H1 (cell line): ENCODE measurements around the gene ACTBL2. TPM values are rescaled to one million over a fixed set of nuclear protein-coding genes. Genes with fewer than 3 reads are reported as not detected.

ENCODE experiments used
- CTCF ChIA-PET: fragments of 300-600 bp; sonication (Branson Sonifier 250); formaldehyde crosslinking; loops from one replicate; lab custom pipeline; 2021; ENCODE audit not compliant: partially characterized antibody; lab: Charles Lee
- POLR2A ChIA-PET: fragments of 300-600 bp; sonication (Branson Sonifier 250); formaldehyde crosslinking; loops from one replicate; lab custom pipeline; 2021; ENCODE audit warnings: inconsistent platforms; ENCODE audit not compliant: partially characterized antibody; lab: Charles Lee
- DNase-seq, 2 experiments: peaks; one replicate each; pipeline versions ENCODE4 v3.0.0 to v3.0.0-alpha.2; 2010 to 2022; ENCODE audit warnings: low spot score in 2 of 2, low read depth in 1 of 2, mixed read lengths in 1 of 2
- FAIRE-seq: peaks from 2 replicates; lab custom pipeline; 2011; peaks lifted over from hg19 to GRCh38; lab: Jason Lieb, UNC
- H2AFZ ChIP-seq: 2 replicates; pipeline ENCODE4 v1.8.1; 2012; ENCODE audit warnings: low read length, inconsistent platforms
- H2AK5ac ChIP-seq: 2 replicates; pipeline ENCODE4 v1.6.1; 2013; ENCODE audit warnings: low read depth, low read length
- H2BK120ac ChIP-seq: replicated peaks from 2 replicates; pipeline ENCODE3; 2013; ENCODE audit warnings: low read depth, low read length, inconsistent platforms
- H2BK12ac ChIP-seq: 2 replicates; pipeline ENCODE4 v1.6.1; 2013; ENCODE audit warnings: low read depth, low read length
- H2BK15ac ChIP-seq: 2 replicates; pipeline ENCODE4 v1.6.1; 2013; ENCODE audit warnings: low read length
- H2BK20ac ChIP-seq: 2 replicates; pipeline ENCODE4 v1.6.1; 2013; ENCODE audit warnings: low read length
- H2BK5ac ChIP-seq: 2 replicates; pipeline ENCODE4 v1.6.1; 2013; ENCODE audit warnings: low read depth, low read length
- H3K14ac ChIP-seq: 2 replicates; pipeline ENCODE4 v1.6.1; 2013; ENCODE audit warnings: inconsistent platforms; ENCODE audit not compliant: insufficient read length
- H3K18ac ChIP-seq: 2 replicates; pipeline ENCODE4 v1.6.1; 2013; ENCODE audit warnings: low read length; ENCODE audit errors: extremely low read depth
- H3K23ac ChIP-seq: 2 replicates; pipeline ENCODE4 v1.6.1; 2013; ENCODE audit warnings: inconsistent platforms; ENCODE audit not compliant: insufficient read length
- H3K23me2 ChIP-seq: 2 replicates; pipeline ENCODE4 v1.6.1; 2013; ENCODE audit warnings: low read depth, low read length
- H3K27ac ChIP-seq: 2 replicates; pipeline ENCODE4 v1.6.1; 2011; ENCODE audit warnings: low read depth, low read length, inconsistent platforms
- H3K27me3 ChIP-seq, 4 experiments: replicated peaks in 1 of 4; 1 replicate in 1 of 4; 2 replicates in 3 of 4; pipeline versions ENCODE4 v1.6.1 to v1.8.1; 2011 to 2013; ENCODE audit warnings: low read length in 3 of 4, mild to moderate bottlenecking in 3 of 4, inconsistent platforms in 2 of 4, mixed read lengths in 2 of 4, moderate library complexity in 1 of 4; ENCODE audit not compliant: control insufficient read depth in 3 of 4, insufficient read depth in 3 of 4; ENCODE audit errors: extremely low read depth in 1 of 4
- H3K36me3 ChIP-seq, 4 experiments: 2 replicates each; pipeline versions ENCODE4 v1.6.1 to v1.8.1; 2011 to 2013; ENCODE audit warnings: mild to moderate bottlenecking in 4 of 4, low read length in 3 of 4, moderate library complexity in 2 of 4, control low read depth in 1 of 4, inconsistent platforms in 1 of 4; ENCODE audit not compliant: insufficient read depth in 4 of 4, control insufficient read depth in 2 of 4
- H3K4ac ChIP-seq: replicated peaks from 2 replicates; pipeline ENCODE3; 2013; ENCODE audit warnings: low read length, low read depth, mixed read lengths, inconsistent platforms; ENCODE audit not compliant: insufficient read length
- H3K4me1 ChIP-seq, 4 experiments: replicated peaks in 1 of 4; 1 replicate in 1 of 4; 2 replicates in 3 of 4; pipeline versions ENCODE4 v1.6.1 to v1.8.1; 2011 to 2013; ENCODE audit warnings: low read length in 3 of 4, inconsistent platforms in 2 of 4, mixed read lengths in 1 of 4; ENCODE audit not compliant: insufficient read depth in 4 of 4, control insufficient read depth in 3 of 4
- H3K4me2 ChIP-seq, 2 experiments: 2 replicates each; pipeline versions ENCODE4 v1.6.1 to v1.8.1; 2011 to 2013; ENCODE audit warnings: low read depth in 2 of 2, low read length in 2 of 2, control low read depth in 1 of 2, inconsistent platforms in 1 of 2, mild to moderate bottlenecking in 1 of 2; ENCODE audit not compliant: insufficient read depth in 1 of 2
- H3K4me3 ChIP-seq, 4 experiments: fragments of 200-600, 300-600 bp in 1 of 4; sonication (generic), shearing (Covaris generic), sonication (Bioruptor Twin) in 1 of 4; 2 replicates each; pipeline versions ENCODE4 v1.5.1 to v1.8.1; 2011 to 2016; ENCODE audit warnings: low read length in 4 of 4, low read depth in 3 of 4, control low read depth in 2 of 4, inconsistent platforms in 2 of 4, mild to moderate bottlenecking in 2 of 4, mixed read lengths in 1 of 4, moderate library complexity in 1 of 4; ENCODE audit not compliant: insufficient read depth in 2 of 4; ENCODE audit errors: extremely low read depth in 1 of 4
- H3K56ac ChIP-seq: replicated peaks from 2 replicates; pipeline ENCODE3; 2013; ENCODE audit warnings: low read depth, mild to moderate bottlenecking, mixed read lengths, low read length, inconsistent platforms; ENCODE audit not compliant: insufficient read length
- H3K79me1 ChIP-seq: 2 replicates; pipeline ENCODE4 v1.6.1; 2013; ENCODE audit warnings: low read depth, low read length, control low read depth
- H3K79me2 ChIP-seq, 2 experiments: 2 replicates each; pipeline versions ENCODE4 v1.6.1 to v1.8.1; 2012 to 2013; ENCODE audit warnings: low read length in 2 of 2, mild to moderate bottlenecking in 2 of 2, inconsistent platforms in 1 of 2; ENCODE audit not compliant: insufficient read depth in 2 of 2, control insufficient read depth in 1 of 2
- H3K9ac ChIP-seq, 4 experiments: replicated peaks in 1 of 4; 1 replicate in 1 of 4; 2 replicates in 3 of 4; pipeline versions ENCODE4 v1.6.1 to v1.8.1; 2011 to 2013; ENCODE audit warnings: low read depth in 3 of 4, low read length in 3 of 4, control low read depth in 2 of 4, mild to moderate bottlenecking in 2 of 4, moderate library complexity in 2 of 4, inconsistent platforms in 1 of 4; ENCODE audit errors: extremely low read depth in 1 of 4
- H3K9me3 ChIP-seq, 2 experiments: 2 replicates each; pipeline versions ENCODE4 v1.6.1 to v1.8.1; 2012 to 2013; ENCODE audit warnings: mild to moderate bottlenecking in 2 of 2, moderate library complexity in 2 of 2, control low read depth in 1 of 2, inconsistent platforms in 1 of 2, low read depth in 1 of 2, low read length in 1 of 2, mixed read lengths in 1 of 2; ENCODE audit not compliant: insufficient read depth in 2 of 2
- H4K20me1 ChIP-seq, 2 experiments: replicated peaks in 1 of 2; 2 replicates each; pipeline versions ENCODE3 to v1.8.1; 2011 to 2013; ENCODE audit warnings: inconsistent platforms in 2 of 2, low read length in 2 of 2, mild to moderate bottlenecking in 1 of 2; ENCODE audit not compliant: insufficient read depth in 2 of 2, control insufficient read depth in 1 of 2
- H4K5ac ChIP-seq: 2 replicates; pipeline ENCODE4 v1.6.1; 2013; ENCODE audit warnings: low read length, low read depth, mixed read lengths, inconsistent platforms; ENCODE audit not compliant: insufficient read length
- H4K8ac ChIP-seq: 2 replicates; pipeline ENCODE4 v1.8.0; 2013; ENCODE audit warnings: mild to moderate bottlenecking, moderate library complexity, low read length, inconsistent platforms; ENCODE audit not compliant: insufficient read depth; ENCODE audit errors: extremely low read depth
- H4K91ac ChIP-seq: replicated peaks from 2 replicates; pipeline ENCODE3; 2013; ENCODE audit warnings: low read length, mixed read lengths, inconsistent platforms; ENCODE audit not compliant: insufficient read length
- GABPA ChIP-seq: IDR thresholded peaks from 2 replicates; pipeline ENCODE4 v1.6.1; 2011; ENCODE audit warnings: mild to moderate bottlenecking, low read length, moderate library complexity, borderline replicate concordance; ENCODE audit not compliant: insufficient read depth
- HDAC6 ChIP-seq: IDR thresholded peaks from one replicate; pipeline ENCODE4 v1.7.1; 2012; ENCODE audit warnings: low read depth, mild to moderate bottlenecking, inconsistent platforms, low read length, moderate library complexity
- JUND ChIP-seq: IDR thresholded peaks from 2 replicates; pipeline ENCODE4 v1.6.1; 2011; ENCODE audit warnings: mild to moderate bottlenecking, improper control_type of control experiment, low read length
- SP2 ChIP-seq: IDR thresholded peaks from 2 replicates; pipeline ENCODE4 v1.6.1; 2012; ENCODE audit warnings: mild to moderate bottlenecking, low read length, inconsistent platforms
- WGBS, 2 experiments: shearing (Covaris generic) in 1 of 2; methylation state at CpG; one replicate each; pipeline versions ENCODE4 v1.1.6 to v1.1.7; 2013 to 2015; ENCODE audit warnings: low lambda C conversion rate in 2 of 2, mixed read lengths in 2 of 2, inconsistent platforms in 1 of 2, low coverage in 1 of 2, missing lambda C conversion rate in 1 of 2; ENCODE audit not compliant: insufficient replicate concordance in 2 of 2, insufficient coverage in 1 of 2, insufficient read length in 1 of 2; ENCODE audit errors: extremely low coverage in 1 of 2, missing lambda C conversion rate in 1 of 2; 5-methylcytosine and 5-hydroxymethylcytosine counted together
- polyA plus RNA-seq, 7 experiments: library from polyadenylated mRNA; depleted of rRNA in 3 of 7; stranded (reverse) in 5 of 7; unstranded in 2 of 7; fragments of >200 nt in 5 of 7; fragments of 200-250 nt in 2 of 7; gene quantifications; 1 replicate in 5 of 7; 2 replicates in 1 of 7; 4 replicates in 1 of 7; pipeline versions ENCODE4 v1.2.1 to v1.2.3, GENCODE V29; 2011 to 2013; ENCODE audit warnings: missing spikeins in 2 of 7, mixed read lengths in 2 of 7
- total RNA-seq: library from RNA; stranded (reverse); fragmentation: NEBNext Ultra II Directional; extraction: Animal tissue kit (Norgen Biotek cat#: 25700); gene quantifications from 2 replicates; pipeline ENCODE4 v1.2.1, GENCODE V29; 2021

The ACTBL2 gene
- total and polyA plus RNA-seq, 2 of the 8 experiments (the other 6 are each of a cell fraction or from before 2014, with no cell fraction given) = not detected

DNA sequence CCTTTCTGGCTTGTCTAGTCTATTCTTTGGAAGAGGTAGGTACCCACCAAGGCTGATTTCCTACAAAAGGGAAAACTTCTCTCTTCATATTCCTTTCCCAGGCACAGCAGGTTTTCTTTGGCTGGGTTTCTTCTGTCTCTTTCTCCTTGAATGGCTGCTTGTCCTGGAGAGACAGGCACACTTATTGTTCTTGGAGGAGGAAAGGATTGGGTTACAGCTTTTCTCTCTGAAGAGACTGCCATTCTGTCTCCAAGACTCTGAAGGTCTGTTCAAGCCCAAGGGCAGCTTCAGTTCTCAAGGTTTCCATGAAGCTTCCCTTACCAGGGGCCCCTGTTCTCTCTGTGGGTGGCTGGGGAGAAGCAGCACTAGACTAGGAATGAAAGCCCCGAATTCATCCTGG, 33.9 kb downstream of the ACTBL2 start:
- Histone ChIP-seq H3K27ac (no peak overlapping the region), H3K9me3 (no peaks in the 10 kb centered on the region), H2BK5ac (no peak overlapping the region), H3K4me1 (no peaks in the 10 kb centered on the region), H3K79me2 (no peaks in the 10 kb centered on the region), H2BK12ac (no peak overlapping the region), H3K18ac (no peak overlapping the region), H2BK120ac (no peak overlapping the region), H3K56ac (no peak overlapping the region), H3K23me2 (no peaks in the 10 kb centered on the region), H3K4ac (no peak overlapping the region), H3K14ac (no peak overlapping the region), H2BK20ac (no peak overlapping the region), H2AFZ (0 out of 2 replicates have a peak overlapping the region, but pooled peaks have one; percentile 5), H3K23ac (no peak overlapping the region), H3K9ac (no peak overlapping the region), H2BK15ac (no peak overlapping the region), H4K91ac (no peak overlapping the region), H4K5ac (no peak overlapping the region), H3K4me3 (no peak overlapping the region), H3K36me3 (no peaks in the 10 kb centered on the region), H4K8ac (no peak overlapping the region), H3K4me2 (no peak overlapping the region), H3K27me3 (no peaks in the 10 kb centered on the region), H2AK5ac (no peak overlapping the region), H4K20me1 (no peaks in the 10 kb centered on the region), H3K79me1 (no peaks in the 10 kb centered on the region)
- no peak for DNase-seq
- POLR2A ChIA-PET = no interaction called here
- WGBS, 2 experiments = 93% methylated on average over 1 of the region's 1 CpG; no CpG with 5 or more reads in 1 of the 2 experiments
- no peak for FAIRE-seq
- CTCF ChIA-PET = interaction anchor here (1.0 to 1.7 kb wide), 2 partner anchors 111 to 1427 kb away, joined by 3 to 4 read pairs; no protein-coding TSS in a partner anchor
- TF ChIP-seq HDAC6 (no peak), JUND (no peak), GABPA (no peak), SP2 (no peak)
